ENCODE results near the gene EPHA4.

The EPHA4 gene

GRCh38 chr2:221493391-221493790, 78.7 kb downstream of the EPHA4 start:
- Mint-ChIP-seq H3K4me3 (no peak overlapping the region), H3K27ac (no peak overlapping the region), H3K36me3 (ENCODE audit: low read depth) (no peaks in the 10 kb centered on the region)

GRCh38 chr2:221492636-221493035, 79.5 kb downstream of the EPHA4 start:
- Mint-ChIP-seq H3K9me3 (no peaks in the 10 kb centered on the region), H3K27ac (no peak overlapping the region), H3K4me1 (no peaks in the 10 kb centered on the region), H3K36me3 (ENCODE audit: low read depth) (no peaks in the 10 kb centered on the region), H3K27me3 (no peaks in the 10 kb centered on the region), H3K4me3 (no peak overlapping the region)
- DNase-seq (no peak), ATAC-seq (no peak)

More at GRCh38 chr2:221493391-221493790, 78.7 kb downstream of the EPHA4 start:
- no peaks in the 10 kb centered on the region for H3K27me3 Mint-ChIP-seq
- no peaks in the 10 kb centered on the region for H3K9me3 Mint-ChIP-seq
- no peak for ATAC-seq
- DNase-seq = no peak
- H3K4me1 Mint-ChIP-seq = peaks cover 5% of the 10 kb centered on the region

- H3K4me1 Mint-ChIP-seq = no peaks in the 10 kb centered on the region
- H3K27ac Mint-ChIP-seq = no peak overlapping the region
- H3K9me3 Mint-ChIP-seq = no peaks in the 10 kb centered on the region
- DNase-seq = no peak
- no peak overlapping the region for H3K4me3 Mint-ChIP-seq
- H3K27me3 Mint-ChIP-seq = no peaks in the 10 kb centered on the region
- H3K36me3 Mint-ChIP-seq (ENCODE audit: low read depth) = no peaks in the 10 kb centered on the region
- ATAC-seq = no peak
These were observed 81.5 kb downstream of the EPHA4 start for GRCh38 chr2:221490506-221491060.

- no peak overlapping the region for H3K27ac Mint-ChIP-seq
- H3K9me3 Mint-ChIP-seq = no peaks in the 10 kb centered on the region
- ATAC-seq = no peak
- no peaks in the 10 kb centered on the region for H3K36me3 Mint-ChIP-seq (ENCODE audit: low read depth)
- no peaks in the 10 kb centered on the region for H3K4me1 Mint-ChIP-seq
- no peak for DNase-seq
- H3K4me3 Mint-ChIP-seq = no peak overlapping the region
- H3K27me3 Mint-ChIP-seq = no peaks in the 10 kb centered on the region
These were observed 83.8 kb downstream of the EPHA4 start for GRCh38 chr2:221488136-221488807.

- no peaks in the 10 kb centered on the region for H3K27me3 Mint-ChIP-seq
- H3K36me3 Mint-ChIP-seq (ENCODE audit: low read depth) = no peaks in the 10 kb centered on the region
- ATAC-seq = no peak
- H3K4me1 Mint-ChIP-seq = no peaks in the 10 kb centered on the region
- no peaks in the 10 kb centered on the region for H3K9me3 Mint-ChIP-seq
- no peak for DNase-seq
- H3K27ac Mint-ChIP-seq = no peak overlapping the region
- no peak overlapping the region for H3K4me3 Mint-ChIP-seq
These were observed 86.0 kb downstream of the EPHA4 start for GRCh38 chr2:221486106-221486505.

GRCh38 chr2:221485503-221485870, 86.6 kb downstream of the EPHA4 start:
- Mint-ChIP-seq H3K27me3 (no peaks in the 10 kb centered on the region), H3K36me3 (ENCODE audit: low read depth) (no peaks in the 10 kb centered on the region), H3K4me3 (no peak overlapping the region), H3K9me3 (no peaks in the 10 kb centered on the region), H3K4me1 (no peaks in the 10 kb centered on the region), H3K27ac (no peak overlapping the region)
- DNase-seq (no peak), ATAC-seq (no peak)

- Mint-ChIP-seq H3K4me1 (no peaks in the 10 kb centered on the region), H3K4me3 (no peak overlapping the region), H3K27ac (no peak overlapping the region), H3K27me3 (no peaks in the 10 kb centered on the region), H3K9me3 (no peaks in the 10 kb centered on the region), H3K36me3 (ENCODE audit: low read depth) (no peaks in the 10 kb centered on the region)
- ATAC-seq (no peak), DNase-seq (no peak)
These were observed 87.2 kb downstream of the EPHA4 start for GRCh38 chr2:221484761-221485502.

GRCh38 chr2:221482666-221483455, 89.2 kb downstream of the EPHA4 start:
- Mint-ChIP-seq H3K36me3 (ENCODE audit: low read depth) (no peaks in the 10 kb centered on the region), H3K4me3 (no peak overlapping the region), H3K27me3 (no peaks in the 10 kb centered on the region), H3K27ac (no peak overlapping the region), H3K4me1 (no peaks in the 10 kb centered on the region), H3K9me3 (no peaks in the 10 kb centered on the region)
- ATAC-seq = no peak
- DNase-seq = no peak

- Mint-ChIP-seq H3K36me3 (ENCODE audit: low read depth) (no peaks in the 10 kb centered on the region), H3K4me3 (no peak overlapping the region), H3K4me1 (no peaks in the 10 kb centered on the region), H3K9me3 (no peaks in the 10 kb centered on the region), H3K27me3 (no peaks in the 10 kb centered on the region), H3K27ac (no peak overlapping the region)
- DNase-seq (no peak), ATAC-seq (no peak)
These were observed 91.3 kb downstream of the EPHA4 start for GRCh38 chr2:221480821-221481220.

GRCh38 chr2:221480163-221480562, 91.9 kb downstream of the EPHA4 start:
- H3K4me1 Mint-ChIP-seq = no peaks in the 10 kb centered on the region
- H3K36me3 Mint-ChIP-seq (ENCODE audit: low read depth) = no peaks in the 10 kb centered on the region
- H3K27me3 Mint-ChIP-seq = no peaks in the 10 kb centered on the region
- no peak overlapping the region for H3K27ac Mint-ChIP-seq
- no peaks in the 10 kb centered on the region for H3K9me3 Mint-ChIP-seq
- H3K4me3 Mint-ChIP-seq = no peak overlapping the region
- ATAC-seq (no peak), DNase-seq (no peak)

GRCh38 chr2:221478485-221478863, 93.6 kb downstream of the EPHA4 start:
- no peak overlapping the region for H3K4me3 Mint-ChIP-seq
- H3K9me3 Mint-ChIP-seq = no peaks in the 10 kb centered on the region
- no peaks in the 10 kb centered on the region for H3K4me1 Mint-ChIP-seq
- DNase-seq (no peak), ATAC-seq (no peak)
- H3K36me3 Mint-ChIP-seq (ENCODE audit: low read depth) = no peaks in the 10 kb centered on the region
- no peaks in the 10 kb centered on the region for H3K27me3 Mint-ChIP-seq
- H3K27ac Mint-ChIP-seq = no peak overlapping the region

- Mint-ChIP-seq H3K9me3 (no peaks in the 10 kb centered on the region), H3K27ac (no peak overlapping the region), H3K36me3 (ENCODE audit: low read depth) (no peaks in the 10 kb centered on the region), H3K4me3 (no peak overlapping the region), H3K27me3 (no peaks in the 10 kb centered on the region), H3K4me1 (no peaks in the 10 kb centered on the region)
- DNase-seq = no peak
- no peak for ATAC-seq
These were observed 94.2 kb downstream of the EPHA4 start for GRCh38 chr2:221477714-221478484.

GRCh38 chr2:221476195-221476594, 95.9 kb downstream of the EPHA4 start:
- no peak overlapping the region for H3K27ac Mint-ChIP-seq
- H3K9me3 Mint-ChIP-seq = no peaks in the 10 kb centered on the region
- ATAC-seq = no peak
- no peak for DNase-seq
- H3K4me3 Mint-ChIP-seq = no peak overlapping the region
- no peaks in the 10 kb centered on the region for H3K27me3 Mint-ChIP-seq
- no peaks in the 10 kb centered on the region for H3K36me3 Mint-ChIP-seq (ENCODE audit: low read depth)
- no peaks in the 10 kb centered on the region for H3K4me1 Mint-ChIP-seq

- Mint-ChIP-seq H3K27me3 (no peaks in the 10 kb centered on the region), H3K9me3 (no peaks in the 10 kb centered on the region), H3K4me3 (no peak overlapping the region), H3K27ac (no peak overlapping the region), H3K4me1 (no peaks in the 10 kb centered on the region), H3K36me3 (ENCODE audit: low read depth) (no peaks in the 10 kb centered on the region)
- ATAC-seq (no peak), DNase-seq (no peak)
These were observed 98.7 kb downstream of the EPHA4 start for GRCh38 chr2:221473451-221473850.
